ENCODE results near the gene MRPL37.
"Not testable (repeated sequence)": the region's sequence is repeated elsewhere in the genome, so short reads cannot be mapped to it uniquely, and the experiment has no call there.

Gene MRPL37

GRCh38 chr1:54227891-54228310 is 27.9 kb downstream of the MRPL37 start:
- peaks cover 3% of the 10 kb centered on the region for H3K9me3 Mint-ChIP-seq
- H3K27me3 Mint-ChIP-seq (ENCODE audit: low read depth, poor library complexity): peaks cover 5% of the 10 kb centered on the region
- no peak overlapping the region for H3K4me3 Mint-ChIP-seq
- peak overlapping the region; percentile 96 for H3K27ac Mint-ChIP-seq
- no peak for DNase-seq
- H3K4me1 Mint-ChIP-seq: peaks cover 39% of the 10 kb centered on the region
- peaks cover 61% of the 10 kb centered on the region for H3K36me3 Mint-ChIP-seq (ENCODE audit: low read depth)
- no peak for TF ChIP-seq CTCF (IDR thresholded peaks at IDR 0.05)

GRCh38 chr1:54228638-54229079 is 28.7 kb downstream of the MRPL37 start:
- no peak for DNase-seq
- H3K4me3 Mint-ChIP-seq: no peak overlapping the region
- peaks cover 38% of the 10 kb centered on the region for H3K4me1 Mint-ChIP-seq
- H3K27ac Mint-ChIP-seq: peak overlapping the region; percentile 96
- H3K9me3 Mint-ChIP-seq: peaks cover 3% of the 10 kb centered on the region
- peaks cover 5% of the 10 kb centered on the region for H3K27me3 Mint-ChIP-seq (ENCODE audit: low read depth, poor library complexity)
- TF ChIP-seq CTCF (IDR thresholded peaks at IDR 0.05): no peak
- peaks cover 64% of the 10 kb centered on the region for H3K36me3 Mint-ChIP-seq (ENCODE audit: low read depth)

- peak overlapping the region; percentile 94 for H3K27ac Mint-ChIP-seq
- peaks cover 5% of the 10 kb centered on the region for H3K9me3 Mint-ChIP-seq
- H3K4me3 Mint-ChIP-seq: no peak overlapping the region
- peaks cover 5% of the 10 kb centered on the region for H3K27me3 Mint-ChIP-seq (ENCODE audit: low read depth, poor library complexity)
- peaks cover 32% of the 10 kb centered on the region for H3K4me1 Mint-ChIP-seq
- no peak for DNase-seq
- H3K36me3 Mint-ChIP-seq (ENCODE audit: low read depth): peaks cover 67% of the 10 kb centered on the region
- TF ChIP-seq CTCF (IDR thresholded peaks at IDR 0.05): no peak
Observed at GRCh38 chr1:54229281-54229891, 29.4 kb downstream of the MRPL37 start.

GRCh38 chr1:54230507-54231339 is 30.8 kb downstream of the MRPL37 start:
- no peak for DNase-seq
- Mint-ChIP-seq H3K4me1 (peaks cover 19% of the 10 kb centered on the region), H3K36me3 (ENCODE audit: low read depth) (peaks cover 66% of the 10 kb centered on the region), H3K9me3 (peaks cover 13% of the 10 kb centered on the region), H3K27me3 (ENCODE audit: low read depth, poor library complexity) (peaks cover 5% of the 10 kb centered on the region), H3K27ac (no peak overlapping the region), H3K4me3 (no peak overlapping the region)
- no peak for TF ChIP-seq CTCF (IDR thresholded peaks at IDR 0.05)

- Mint-ChIP-seq H3K36me3 (ENCODE audit: low read depth) (peaks cover 74% of the 10 kb centered on the region), H3K9me3 (peaks cover 16% of the 10 kb centered on the region)
- not testable (repeated sequence) for H3K27me3 Mint-ChIP-seq (ENCODE audit: low read depth, poor library complexity); H3K27ac Mint-ChIP-seq; H3K4me1 Mint-ChIP-seq; H3K4me3 Mint-ChIP-seq; DNase-seq
Observed at GRCh38 chr1:54233196-54233595, 33.2 kb downstream of the MRPL37 start.

GRCh38 chr1:54234284-54234683 is 34.3 kb downstream of the MRPL37 start:
- no peak overlapping the region for H3K27ac Mint-ChIP-seq
- DNase-seq: no peak
- H3K9me3 Mint-ChIP-seq: peaks cover 16% of the 10 kb centered on the region
- H3K4me1 Mint-ChIP-seq: peaks cover 7% of the 10 kb centered on the region
- no peaks in the 10 kb centered on the region for H3K27me3 Mint-ChIP-seq (ENCODE audit: low read depth, poor library complexity)
- no peak for TF ChIP-seq CTCF (IDR thresholded peaks at IDR 0.05)
- no peak overlapping the region for H3K4me3 Mint-ChIP-seq
- H3K36me3 Mint-ChIP-seq (ENCODE audit: low read depth): peaks cover 77% of the 10 kb centered on the region

All from nephron progenitor cell (in vitro differentiated cells).